Neuronal stem cell (in vitro differentiated cells): ENCODE measurements around the gene TXN2.

Experiments
- DNase-seq: peaks from one replicate; pipeline ENCODE4 v3.0.0-alpha.2; 2013; ENCODE audit warnings: low spot score
- H2AFZ ChIP-seq: one replicate; pipeline ENCODE4 v1.6.1; 2013; ENCODE audit warnings: mild to moderate bottlenecking, low read length, inconsistent platforms
- H2AK5ac ChIP-seq: 2 replicates; pipeline ENCODE4 v1.6.1; 2013; ENCODE audit warnings: low read depth, mild to moderate bottlenecking, inconsistent platforms, low read length, moderate library complexity, mixed read lengths
- H2BK120ac ChIP-seq: 2 replicates; pipeline ENCODE4 v1.6.1; 2013; ENCODE audit warnings: low read depth, mild to moderate bottlenecking, inconsistent platforms, low read length, moderate library complexity, mixed read lengths
- H2BK12ac ChIP-seq: one replicate; pipeline ENCODE4 v1.6.1; 2013; ENCODE audit warnings: low read length, inconsistent platforms
- H2BK15ac ChIP-seq: 2 replicates; pipeline ENCODE4 v1.6.1; 2013; ENCODE audit warnings: mild to moderate bottlenecking, low read length, inconsistent platforms, mixed read lengths
- H2BK5ac ChIP-seq: one replicate; pipeline ENCODE4 v1.6.1; 2013; ENCODE audit warnings: inconsistent platforms, mild to moderate bottlenecking, low read length, moderate library complexity
- H3K14ac ChIP-seq: one replicate; pipeline ENCODE4 v1.6.1; 2013; ENCODE audit warnings: low read length, inconsistent platforms
- H3K18ac ChIP-seq: 2 replicates; pipeline ENCODE4 v1.6.1; 2013; ENCODE audit warnings: low read length, inconsistent platforms
- H3K23ac ChIP-seq: 2 replicates; pipeline ENCODE4 v1.6.1; 2013; ENCODE audit warnings: low read depth, mild to moderate bottlenecking, mixed read lengths, low read length, inconsistent platforms; ENCODE audit not compliant: poor library complexity
- H3K27ac ChIP-seq: replicated peaks from 3 replicates; pipeline ENCODE4 v1.5.1; 2013; ENCODE audit warnings: low read length, inconsistent platforms
- H3K27me3 ChIP-seq, 3 experiments: 2 replicates each; pipeline ENCODE4 v1.6.1; 2013; ENCODE audit warnings: low read length in 3 of 3, mild to moderate bottlenecking in 2 of 3, inconsistent platforms in 1 of 3, low read depth in 1 of 3, mixed read lengths in 1 of 3, moderate library complexity in 1 of 3; ENCODE audit not compliant: control insufficient read depth in 3 of 3, insufficient read depth in 3 of 3
- H3K36me3 ChIP-seq, 2 donors: replicated peaks in 1 of 2; 2 replicates each; pipeline ENCODE4 v1.6.1; 2013; ENCODE audit warnings: low read length in 2 of 2; ENCODE audit not compliant: control insufficient read depth in 2 of 2, insufficient read depth in 2 of 2
- H3K4ac ChIP-seq: 2 replicates; pipeline ENCODE4 v1.6.1; 2013; ENCODE audit warnings: inconsistent platforms, mild to moderate bottlenecking, low read length, moderate library complexity
- H3K4me1 ChIP-seq, 2 donors: 1 replicate in 1 of 2; 2 replicates in 1 of 2; pipeline ENCODE4 v1.6.1; 2013; ENCODE audit warnings: low read length in 2 of 2, low read depth in 1 of 2; ENCODE audit not compliant: control insufficient read depth in 2 of 2, insufficient read depth in 1 of 2
- H3K4me2 ChIP-seq: one replicate; pipeline ENCODE4 v1.6.1; 2013; ENCODE audit warnings: mild to moderate bottlenecking, low read length, inconsistent platforms; ENCODE audit not compliant: insufficient read depth, poor library complexity, severe bottlenecking
- H3K4me3 ChIP-seq, 2 donors: 2 replicates each; pipeline ENCODE4 v1.5.1; 2013; ENCODE audit warnings: low read length in 2 of 2, mild to moderate bottlenecking in 2 of 2, inconsistent platforms in 1 of 2, moderate library complexity in 1 of 2
- H3K79me1 ChIP-seq: one replicate; pipeline ENCODE4 v1.6.1; 2013; ENCODE audit warnings: low read depth, mild to moderate bottlenecking, inconsistent platforms, low read length, moderate library complexity
- H3K9ac ChIP-seq: one replicate; pipeline ENCODE4 v1.6.1; 2013; ENCODE audit warnings: mild to moderate bottlenecking, low read depth, low read length, inconsistent platforms; ENCODE audit not compliant: poor library complexity
- H3K9me3 ChIP-seq, 2 donors: replicated peaks in 1 of 2; 2 replicates each; pipeline versions ENCODE3 to v1.6.1; 2013; ENCODE audit warnings: low read length in 2 of 2, mild to moderate bottlenecking in 2 of 2, inconsistent platforms in 1 of 2, low read depth in 1 of 2, mixed read lengths in 1 of 2, moderate library complexity in 1 of 2; ENCODE audit not compliant: control insufficient read depth in 2 of 2, insufficient read depth in 1 of 2
- H4K8ac ChIP-seq: one replicate; pipeline ENCODE4 v1.6.1; 2013; ENCODE audit warnings: low read depth, mild to moderate bottlenecking, inconsistent platforms, low read length, moderate library complexity
- H4K91ac ChIP-seq: one replicate; pipeline ENCODE4 v1.6.1; 2013; ENCODE audit warnings: low read length, low read depth, mild to moderate bottlenecking, inconsistent platforms; ENCODE audit not compliant: poor library complexity
- WGBS, 2 donors: extraction: QIAGEN DNeasy Blood & Tissue Kit; methylation state at CpG; one replicate each; pipeline ENCODE4 v1.1.7; 2013; ENCODE audit warnings: missing lambda C conversion rate in 2 of 2, mixed read lengths in 1 of 2; ENCODE audit not compliant: insufficient read length in 2 of 2, insufficient replicate concordance in 1 of 2; ENCODE audit errors: extremely low coverage in 2 of 2; 5-methylcytosine and 5-hydroxymethylcytosine counted together

Gene TXN2

DNA sequence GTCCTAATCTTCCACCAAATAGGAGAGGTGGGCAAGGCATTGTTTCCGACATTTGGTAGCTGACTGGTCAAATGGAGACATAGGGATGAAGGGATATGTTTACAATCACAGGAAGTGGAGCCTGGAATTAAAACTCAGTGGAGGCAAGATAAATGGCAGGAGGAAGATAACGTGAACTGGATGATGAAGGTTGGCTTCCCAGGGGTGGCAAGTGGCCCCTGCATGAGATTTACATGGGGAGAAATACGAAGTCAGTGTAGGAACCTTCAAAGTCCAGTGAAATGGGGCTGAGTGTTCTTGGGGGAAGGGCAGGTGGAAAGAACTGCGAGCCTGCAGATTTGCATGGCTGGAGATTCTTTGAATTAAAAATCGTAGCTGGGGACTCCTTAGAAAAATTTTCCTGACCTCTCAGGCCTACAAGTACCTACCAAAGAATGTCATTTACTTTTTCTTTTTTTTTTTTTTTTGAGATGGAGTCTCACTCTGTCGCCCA lies 26.1 kb upstream of the TXN2 start:
- peaks cover 20 to 51% of the 10 kb centered on the region in 2 donors for H3K36me3 ChIP-seq
- no peak overlapping the region for H3K27ac ChIP-seq
- peak overlapping the region in 1 of 2 donors; percentile 48 for H3K4me3 ChIP-seq
- no peaks in the 10 kb centered on the region for H3K27me3 ChIP-seq
- no peak overlapping the region for H3K4me2 ChIP-seq
- peaks cover 3% of the 10 kb centered on the region in 2 donors for H3K9me3 ChIP-seq
- peak overlapping the region; percentile 87 for H2AFZ ChIP-seq
- H2BK12ac ChIP-seq, result no peak overlapping the region
- H4K8ac ChIP-seq, result no peak overlapping the region
- no peak for DNase-seq
- WGBS, 2 donors, result no CpG with 5 or more reads among the region's 6 CpGs
- H3K4me1 ChIP-seq, result peaks cover 4% of the 10 kb centered on the region in 2 donors
- H4K91ac ChIP-seq, result no peak overlapping the region
- H2BK15ac ChIP-seq, result no peak overlapping the region
- no peak overlapping the region for H3K4ac ChIP-seq
- H3K14ac ChIP-seq, result no peak overlapping the region
- H2BK120ac ChIP-seq, result no peak overlapping the region
- H2BK5ac ChIP-seq, result no peak overlapping the region
- H2AK5ac ChIP-seq, result no peak overlapping the region
- peaks cover 4% of the 10 kb centered on the region for H3K79me1 ChIP-seq
- H3K18ac ChIP-seq, result no peak overlapping the region
- no peak overlapping the region for H3K9ac ChIP-seq
- no peak overlapping the region for H3K23ac ChIP-seq

GRCh38 chr22:36506637-36507517 lies 25.4 kb upstream of the TXN2 start, which contains the start of gene FOXRED2:
FOXRED2 (minus strand) TSS chr22:36507040; CDS start chr22:36506422, 618 bp downstream.
- H2BK15ac ChIP-seq, result peak within 1 kb of the TSS; percentile 55
- H3K4me1 ChIP-seq, result peaks cover 4% of the 10 kb centered on the region in 2 donors
- H2BK5ac ChIP-seq, result peak within 1 kb of the TSS; percentile 75
- peaks cover 3% of the 10 kb centered on the region in 2 donors for H3K9me3 ChIP-seq
- H3K18ac ChIP-seq, result peak within 1 kb of the TSS; percentile 96
- peak; percentile 74 for DNase-seq
- no peak within 1 kb of the TSS for H2BK120ac ChIP-seq
- peak within 1 kb of the TSS; percentile 79 for H3K9ac ChIP-seq
- H3K4ac ChIP-seq, result peak within 1 kb of the TSS; percentile 32
- peaks cover 15 to 44% of the 10 kb centered on the region in 2 donors for H3K36me3 ChIP-seq
- no peaks in the 10 kb centered on the region for H3K27me3 ChIP-seq
- no CpG with 5 or more reads among the region's 75 CpGs for WGBS, 2 donors
- peak within 1 kb of the TSS; percentile 72 for H4K8ac ChIP-seq
- H3K14ac ChIP-seq, result peak within 1 kb of the TSS; percentile 95
- no peak within 1 kb of the TSS for H2BK12ac ChIP-seq
- peak within 1 kb of the TSS; percentile 48 to 76 for H3K4me3 ChIP-seq
- peak within 1 kb of the TSS; percentile 67 for H3K4me2 ChIP-seq
- H3K79me1 ChIP-seq, result peaks cover 4% of the 10 kb centered on the region
- peak within 1 kb of the TSS; percentile 6 for H2AK5ac ChIP-seq
- H3K27ac ChIP-seq, result peak within 1 kb of the TSS; percentile 47
- peak within 1 kb of the TSS; percentile 87 for H2AFZ ChIP-seq
- H3K23ac ChIP-seq, result peak within 1 kb of the TSS; percentile 48
- no peak within 1 kb of the TSS for H4K91ac ChIP-seq

GRCh38 chr22:36505998-36506635 lies 24.7 kb upstream of the TXN2 start:
- peaks cover 4% of the 10 kb centered on the region in 2 donors for H3K4me1 ChIP-seq
- H2BK15ac ChIP-seq, result peak overlapping the region; percentile 55
- peak overlapping the region; percentile 87 for H2AFZ ChIP-seq
- H4K91ac ChIP-seq, result no peak overlapping the region
- H4K8ac ChIP-seq, result peak overlapping the region; percentile 72
- no peaks in the 10 kb centered on the region for H3K27me3 ChIP-seq
- H3K14ac ChIP-seq, result peak overlapping the region; percentile 95
- peaks cover 4% of the 10 kb centered on the region for H3K79me1 ChIP-seq
- DNase-seq, result no peak
- H2BK5ac ChIP-seq, result peak overlapping the region; percentile 75
- peak overlapping the region; percentile 6 for H2AK5ac ChIP-seq
- H3K23ac ChIP-seq, result peak overlapping the region; percentile 40
- peak overlapping the region; percentile 48 to 76 for H3K4me3 ChIP-seq
- H3K9me3 ChIP-seq, result peaks cover 3% of the 10 kb centered on the region in 2 donors
- H2BK12ac ChIP-seq, result no peak overlapping the region
- peak overlapping the region; percentile 32 for H3K4ac ChIP-seq
- no peak overlapping the region for H2BK120ac ChIP-seq
- peaks cover 11 to 38% of the 10 kb centered on the region in 2 donors for H3K36me3 ChIP-seq
- no CpG with 5 or more reads among the region's 60 CpGs for WGBS, 2 donors
- H3K18ac ChIP-seq, result peak overlapping the region; percentile 96
- no peak overlapping the region for H3K9ac ChIP-seq
- peak overlapping the region; percentile 67 for H3K4me2 ChIP-seq
- H3K27ac ChIP-seq, result no peak overlapping the region
